Trophoblast cell (in vitro differentiated cells and primary cell): ENCODE data around the gene CUEDC1.

ENCODE experiments used
- DNase-seq, 2 donors: peaks; one replicate each; pipeline ENCODE4 v3.0.0-alpha.2; 2016
- H2AFZ ChIP-seq: 2 replicates; pipeline ENCODE4 v1.6.1; 2013; ENCODE audit warnings: low read length, moderate library complexity, mild to moderate bottlenecking; ENCODE audit not compliant: insufficient read depth, poor library complexity
- H2AK5ac ChIP-seq: 2 replicates; pipeline ENCODE4 v1.6.1; 2013; ENCODE audit warnings: mild to moderate bottlenecking, low read length
- H2BK120ac ChIP-seq: 2 replicates; pipeline ENCODE4 v1.6.1; 2013; ENCODE audit warnings: low read length, mild to moderate bottlenecking, moderate library complexity; ENCODE audit not compliant: insufficient read depth, poor library complexity
- H2BK12ac ChIP-seq: 2 replicates; pipeline ENCODE4 v1.6.1; 2013; ENCODE audit warnings: mild to moderate bottlenecking, low read length, moderate library complexity
- H2BK5ac ChIP-seq: 2 replicates; pipeline ENCODE4 v1.6.1; 2013; ENCODE audit warnings: low read length, low read depth, moderate library complexity, mild to moderate bottlenecking; ENCODE audit not compliant: poor library complexity
- H3K14ac ChIP-seq: 2 replicates; pipeline ENCODE4 v1.6.1; 2013; ENCODE audit warnings: mild to moderate bottlenecking, low read length
- H3K18ac ChIP-seq: 2 replicates; pipeline ENCODE4 v1.6.1; 2013; ENCODE audit warnings: mild to moderate bottlenecking, low read length
- H3K23ac ChIP-seq: 2 replicates; pipeline ENCODE4 v1.6.1; 2013; ENCODE audit warnings: low read length
- H3K27ac ChIP-seq: 2 replicates; pipeline ENCODE4 v1.5.1; 2013; ENCODE audit warnings: low read depth, mild to moderate bottlenecking, inconsistent platforms, low read length, moderate library complexity
- H3K27me3 ChIP-seq: 2 replicates; pipeline ENCODE4 v1.6.1; 2013; ENCODE audit warnings: inconsistent platforms, mild to moderate bottlenecking, low read length, moderate library complexity; ENCODE audit not compliant: insufficient read depth
- H3K36me3 ChIP-seq, 2 experiments: 1 replicate in 1 of 2; 2 replicates in 1 of 2; pipeline ENCODE4 v1.6.1; 2013; ENCODE audit warnings: low read length in 2 of 2, mild to moderate bottlenecking in 2 of 2, moderate library complexity in 1 of 2; ENCODE audit not compliant: insufficient read depth in 2 of 2, control insufficient read depth in 1 of 2
- H3K4ac ChIP-seq: 2 replicates; pipeline ENCODE4 v1.6.1; 2013; ENCODE audit warnings: low read depth, mild to moderate bottlenecking, low read length, moderate library complexity
- H3K4me1 ChIP-seq, 2 experiments: 1 replicate in 1 of 2; 2 replicates in 1 of 2; pipeline ENCODE4 v1.6.1; 2013; ENCODE audit warnings: low read length in 2 of 2, mild to moderate bottlenecking in 2 of 2, moderate library complexity in 1 of 2; ENCODE audit not compliant: insufficient read depth in 2 of 2, control insufficient read depth in 1 of 2
- H3K4me2 ChIP-seq: 2 replicates; pipeline ENCODE4 v1.6.1; 2013; ENCODE audit warnings: inconsistent platforms, mild to moderate bottlenecking, low read length, moderate library complexity
- H3K4me3 ChIP-seq: 2 replicates; pipeline ENCODE4 v1.5.1; 2013; ENCODE audit warnings: mild to moderate bottlenecking, low read depth, low read length, inconsistent platforms
- H3K79me1 ChIP-seq: one replicate; pipeline ENCODE4 v1.6.1; 2013; ENCODE audit warnings: low read length
- H3K79me2 ChIP-seq: 2 replicates; pipeline ENCODE4 v1.6.1; 2013; ENCODE audit warnings: low read length, mild to moderate bottlenecking; ENCODE audit not compliant: control insufficient read depth, insufficient read depth, poor library complexity
- H3K9ac ChIP-seq: 2 replicates; pipeline ENCODE4 v1.6.1; 2013; ENCODE audit warnings: mild to moderate bottlenecking, low read length
- H3K9me3 ChIP-seq: 2 replicates; pipeline ENCODE4 v1.6.1; 2013; ENCODE audit warnings: low read depth, mild to moderate bottlenecking, control low read depth, inconsistent platforms, low read length; ENCODE audit not compliant: insufficient read depth
- H4K12ac ChIP-seq: 2 replicates; pipeline ENCODE4 v1.6.1; 2013; ENCODE audit warnings: low read depth, mild to moderate bottlenecking, low read length, moderate library complexity
- H4K8ac ChIP-seq: 2 replicates; pipeline ENCODE4 v1.6.1; 2013; ENCODE audit warnings: low read depth, mild to moderate bottlenecking, low read length, moderate library complexity
- H4K91ac ChIP-seq: one replicate; pipeline ENCODE4 v1.6.1; 2013; ENCODE audit warnings: low read depth, mild to moderate bottlenecking, low read length, moderate library complexity
- WGBS: extraction: QIAGEN DNeasy Blood & Tissue Kit; methylation state at CpG from one replicate; pipeline ENCODE4 v1.1.7; 2013; ENCODE audit warnings: missing lambda C conversion rate; ENCODE audit not compliant: insufficient read length, insufficient coverage; ENCODE audit errors: extremely low coverage; 5-methylcytosine and 5-hydroxymethylcytosine counted together

CUEDC1 gene

DNA sequence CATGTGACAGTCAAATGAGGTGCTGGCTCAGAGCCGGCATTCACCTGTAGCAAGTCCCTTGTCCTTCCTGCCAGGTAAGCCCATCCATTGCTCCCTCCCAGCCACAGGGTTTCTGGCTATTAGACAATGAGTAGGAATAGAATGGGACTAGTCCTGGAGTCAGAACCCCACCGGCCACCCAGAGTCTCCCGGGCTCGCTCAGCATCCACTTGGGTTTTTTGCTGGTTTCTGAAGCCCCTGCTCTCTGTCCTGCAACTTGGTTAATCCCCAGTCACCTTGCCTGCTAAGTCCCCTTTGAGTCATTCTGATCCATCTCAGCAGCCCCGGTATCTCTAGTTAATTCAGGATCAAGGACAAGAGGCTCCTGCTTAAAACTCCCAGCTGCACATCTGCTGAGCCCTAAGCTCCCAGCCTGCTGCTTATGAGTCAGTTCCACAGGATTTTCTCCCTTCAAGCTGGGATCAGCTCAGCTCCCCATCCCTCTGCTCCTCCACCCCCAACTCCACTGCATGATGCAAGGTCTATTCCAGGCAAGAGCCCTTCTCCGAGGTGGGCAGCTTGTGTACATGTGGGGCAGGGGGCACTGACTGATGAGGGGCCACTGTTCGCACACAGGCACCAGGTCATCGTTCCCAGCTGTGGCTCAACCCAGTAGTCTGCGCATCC, 85.5 kb downstream of the CUEDC1 start:
- no peak overlapping the region for H3K4me2 ChIP-seq
- peaks cover 23 to 30% of the 10 kb centered on the region in 2 experiments for H3K36me3 ChIP-seq
- no peak overlapping the region for H3K14ac ChIP-seq
- H3K9me3 ChIP-seq, result no peaks in the 10 kb centered on the region
- no peak overlapping the region for H4K8ac ChIP-seq
- no peak for DNase-seq
- H2AK5ac ChIP-seq, result no peak overlapping the region
- H2BK120ac ChIP-seq, result no peak overlapping the region
- no peak overlapping the region for H3K27ac ChIP-seq
- H3K18ac ChIP-seq, result no peak overlapping the region
- H3K79me1 ChIP-seq, result peaks cover 20% of the 10 kb centered on the region
- H3K4me1 ChIP-seq, result peaks cover 28 to 30% of the 10 kb centered on the region in 2 experiments
- peaks cover 4% of the 10 kb centered on the region for H3K79me2 ChIP-seq
- no peaks in the 10 kb centered on the region for H3K27me3 ChIP-seq
- no CpG with 5 or more reads among the region's 9 CpGs for WGBS
- H3K9ac ChIP-seq, result no peak overlapping the region
- H2BK5ac ChIP-seq, result no peak overlapping the region
- H4K12ac ChIP-seq, result no peak overlapping the region
- no peak overlapping the region for H3K23ac ChIP-seq
- H4K91ac ChIP-seq, result no peak overlapping the region
- no peak overlapping the region for H3K4ac ChIP-seq
- no peak overlapping the region for H2BK12ac ChIP-seq
- no peak overlapping the region for H3K4me3 ChIP-seq
- H2AFZ ChIP-seq, result no peak overlapping the region

DNA sequence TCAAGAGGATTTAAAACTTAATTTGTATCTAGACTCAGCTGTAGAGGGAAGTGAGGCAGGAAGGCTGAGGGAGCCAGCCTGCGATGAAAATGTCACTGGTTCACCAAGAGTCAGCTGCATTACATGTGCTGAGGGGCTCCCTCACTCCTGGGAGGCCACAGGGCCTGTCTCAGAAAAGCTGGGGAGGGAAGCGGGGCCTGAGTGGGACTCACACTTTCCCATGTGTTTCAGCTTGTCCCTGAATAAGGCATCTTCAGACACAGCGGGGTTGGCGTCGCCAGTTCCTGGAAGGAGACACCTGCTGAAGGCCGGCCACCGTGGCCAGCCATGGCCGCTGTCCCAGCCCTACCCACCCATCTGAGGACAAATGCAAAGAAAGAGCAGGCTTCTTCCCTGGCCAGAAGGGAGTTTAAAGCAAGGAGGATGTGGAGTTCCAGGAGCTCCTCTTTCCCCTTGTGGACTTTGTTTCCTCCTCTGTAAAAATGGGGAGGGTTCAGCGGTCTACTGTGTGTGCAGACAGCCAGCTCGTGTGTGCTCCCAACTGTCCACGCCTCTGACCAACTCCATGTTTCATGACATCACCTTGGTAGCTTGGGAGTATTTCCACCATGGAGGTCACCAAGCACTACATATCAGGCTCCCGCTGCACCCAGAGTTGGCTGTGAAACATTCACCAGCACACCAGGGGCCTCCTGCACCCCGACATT, 86.1 kb downstream of the CUEDC1 start:
- no peak overlapping the region for H4K8ac ChIP-seq
- H3K4me2 ChIP-seq, result no peak overlapping the region
- no peak overlapping the region for H2BK5ac ChIP-seq
- no peak overlapping the region for H2BK12ac ChIP-seq
- DNase-seq, result no peak
- peaks cover 15% of the 10 kb centered on the region for H3K79me1 ChIP-seq
- H3K27ac ChIP-seq, result no peak overlapping the region
- no peak overlapping the region for H4K12ac ChIP-seq
- H2AK5ac ChIP-seq, result peak overlapping the region; percentile 39
- H3K4me1 ChIP-seq, result peaks cover 23 to 25% of the 10 kb centered on the region in 2 experiments
- H4K91ac ChIP-seq, result no peak overlapping the region
- no peak overlapping the region for H3K4ac ChIP-seq
- H2AFZ ChIP-seq, result no peak overlapping the region
- no CpG with 5 or more reads among the region's 13 CpGs for WGBS
- no peak overlapping the region for H3K14ac ChIP-seq
- peaks cover 2% of the 10 kb centered on the region for H3K79me2 ChIP-seq
- H2BK120ac ChIP-seq, result no peak overlapping the region
- H3K4me3 ChIP-seq, result no peak overlapping the region
- peaks cover 23 to 30% of the 10 kb centered on the region in 2 experiments for H3K36me3 ChIP-seq
- H3K23ac ChIP-seq, result no peak overlapping the region
- H3K9me3 ChIP-seq, result no peaks in the 10 kb centered on the region
- H3K27me3 ChIP-seq, result no peaks in the 10 kb centered on the region
- H3K18ac ChIP-seq, result peak overlapping the region; percentile 24
- H3K9ac ChIP-seq, result no peak overlapping the region

- H3K36me3 ChIP-seq, result peaks cover 20 to 26% of the 10 kb centered on the region in 2 experiments
- no peak overlapping the region for H3K18ac ChIP-seq
- H3K9me3 ChIP-seq, result no peaks in the 10 kb centered on the region
- peak overlapping the region; percentile 54 for H2BK120ac ChIP-seq
- peak overlapping the region; percentile 55 for H2BK12ac ChIP-seq
- no peak overlapping the region for H4K8ac ChIP-seq
- peak overlapping the region; percentile 39 for H2AK5ac ChIP-seq
- no peak overlapping the region for H3K4me2 ChIP-seq
- H3K27ac ChIP-seq, result no peak overlapping the region
- H3K79me1 ChIP-seq, result peaks cover 8% of the 10 kb centered on the region
- H3K79me2 ChIP-seq, result no peaks in the 10 kb centered on the region
- no CpG with 5 or more reads among the region's 23 CpGs for WGBS
- H3K9ac ChIP-seq, result no peak overlapping the region
- no peak overlapping the region for H3K4me3 ChIP-seq
- H3K23ac ChIP-seq, result no peak overlapping the region
- peak overlapping the region; percentile 46 for H4K91ac ChIP-seq
- no peaks in the 10 kb centered on the region for H3K27me3 ChIP-seq
- peak; percentile 41 to 59 for DNase-seq
- H3K14ac ChIP-seq, result peak overlapping the region; percentile 23
- no peak overlapping the region for H2BK5ac ChIP-seq
- H3K4me1 ChIP-seq, result peaks cover 15 to 17% of the 10 kb centered on the region in 2 experiments
- H4K12ac ChIP-seq, result no peak overlapping the region
- H3K4ac ChIP-seq, result no peak overlapping the region
- H2AFZ ChIP-seq, result peak overlapping the region; percentile 12
Measured at GRCh38 chr17:57868007-57868909, 87.0 kb downstream of the CUEDC1 start.

GRCh38 chr17:57867126-57867525, 88.1 kb downstream of the CUEDC1 start:
- Histone ChIP-seq H3K4ac (no peak overlapping the region), H3K14ac (peak overlapping the region; percentile 7), H3K27me3 (no peaks in the 10 kb centered on the region), H3K27ac (no peak overlapping the region), H3K18ac (no peak overlapping the region), H3K4me2 (no peak overlapping the region), H2AK5ac (peak overlapping the region; percentile 6), H4K91ac (peak overlapping the region; percentile 46), H3K4me3 (no peak overlapping the region), H2AFZ (no peak overlapping the region), H3K23ac (no peak overlapping the region), H4K12ac (no peak overlapping the region), H2BK5ac (no peak overlapping the region), H2BK120ac (no peak overlapping the region), H3K9ac (no peak overlapping the region), H3K79me1 (peaks cover 8% of the 10 kb centered on the region), H4K8ac (no peak overlapping the region), H3K9me3 (no peaks in the 10 kb centered on the region), H3K4me1 (peaks cover 15 to 16% of the 10 kb centered on the region in 2 experiments), H3K36me3 (peaks cover 13 to 15% of the 10 kb centered on the region in 2 experiments), H2BK12ac (peak overlapping the region; percentile 34), H3K79me2 (no peaks in the 10 kb centered on the region)
- no CpG with 5 or more reads among the region's 10 CpGs for WGBS
- DNase-seq, result no peak
